HG02885 (cell line): ENCODE results near the gene DDX54.

Experiments
- ATAC-seq: cut with Tn5 transposase; IDR thresholded peaks from one replicate; pipeline ENCODE4 v1.9.1; 2021; ENCODE audit warnings: mild to moderate bottlenecking; ENCODE audit not compliant: unreplicated experiment, poor library complexity

Gene DDX54

DNA sequence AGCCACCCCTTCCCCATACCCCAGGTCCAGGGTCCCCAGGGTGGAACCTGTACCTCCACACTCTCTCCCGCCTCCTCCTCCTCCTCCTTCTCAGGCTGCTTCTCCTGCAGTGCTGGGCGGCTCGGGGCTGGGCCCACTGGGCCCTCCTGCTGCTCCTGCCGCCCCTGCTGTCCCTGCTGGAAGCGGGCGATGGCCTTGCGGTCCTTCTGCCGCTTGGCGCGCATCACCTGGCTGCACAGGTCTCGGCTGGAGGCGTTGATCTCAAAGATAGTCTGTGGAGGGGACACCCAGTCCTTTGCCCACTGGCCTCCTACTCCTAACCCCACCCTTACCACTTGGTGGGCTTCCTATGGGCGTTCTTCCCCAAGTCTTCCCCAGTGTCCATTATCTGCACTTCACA, 21.3 kb downstream of the DDX54 start:
- ATAC-seq, result no peak

DNA sequence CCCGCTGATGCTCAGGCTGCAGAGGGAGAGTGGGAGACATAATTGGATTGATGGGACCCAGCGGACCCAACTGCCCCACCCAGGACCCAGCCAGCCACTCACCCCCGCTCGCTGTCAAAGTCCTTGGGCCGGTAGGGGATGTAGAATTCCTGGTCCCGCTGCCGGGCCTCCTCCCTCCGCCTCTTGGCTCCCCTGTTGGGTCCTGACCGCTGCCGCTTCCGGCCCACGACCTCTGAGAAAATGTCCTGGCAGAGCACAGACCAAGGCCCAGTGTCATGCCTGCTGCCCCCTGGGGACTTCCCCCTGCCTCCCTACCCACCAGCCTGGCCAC, 22.3 kb downstream of the DDX54 start:
- ATAC-seq, result no peak

DNA sequence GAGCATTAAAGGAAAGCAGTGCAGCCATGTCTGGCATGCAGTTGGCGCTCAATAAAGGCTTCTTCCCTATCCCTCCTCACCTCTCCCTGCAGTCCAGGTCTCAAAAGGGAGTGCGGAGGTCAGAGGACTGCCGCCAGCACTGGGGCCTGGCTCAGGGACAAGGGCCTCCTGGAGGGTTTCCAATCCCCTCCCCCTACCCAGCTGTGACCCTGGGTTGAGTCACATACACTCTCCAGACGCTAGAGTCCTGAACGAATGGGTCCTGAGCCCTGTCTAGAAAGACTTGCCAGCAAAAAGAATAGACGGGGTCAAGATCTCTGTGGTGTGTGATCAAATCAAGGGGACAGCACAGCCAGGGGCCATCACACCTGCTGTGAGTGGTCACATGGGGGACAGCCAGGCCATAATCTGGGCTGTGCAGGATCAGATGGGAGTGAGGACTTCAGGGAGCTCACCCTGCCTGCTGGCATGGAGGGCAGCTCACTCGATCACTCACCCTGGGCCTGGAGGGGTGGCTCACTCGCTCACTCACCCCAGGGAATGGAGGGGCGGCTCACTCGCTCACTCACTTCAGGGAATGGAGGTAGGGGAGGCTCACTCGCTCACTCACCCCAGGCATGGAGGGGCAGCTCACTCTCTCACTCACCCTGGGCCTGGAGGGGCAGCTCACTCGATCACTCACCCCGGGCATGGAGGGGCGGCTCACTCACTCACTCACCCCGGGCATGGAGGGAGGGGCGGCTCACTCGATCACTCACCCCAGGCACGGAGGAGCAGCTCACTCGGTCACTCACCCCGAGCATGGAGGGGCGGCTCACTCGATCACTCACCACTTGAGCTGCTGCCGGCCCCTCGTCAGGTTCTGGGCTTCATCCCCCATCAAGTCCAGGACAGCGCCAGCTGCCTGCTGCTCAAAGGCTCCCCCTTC, 22.9 kb downstream of the DDX54 start:
- no peak for ATAC-seq

DNA sequence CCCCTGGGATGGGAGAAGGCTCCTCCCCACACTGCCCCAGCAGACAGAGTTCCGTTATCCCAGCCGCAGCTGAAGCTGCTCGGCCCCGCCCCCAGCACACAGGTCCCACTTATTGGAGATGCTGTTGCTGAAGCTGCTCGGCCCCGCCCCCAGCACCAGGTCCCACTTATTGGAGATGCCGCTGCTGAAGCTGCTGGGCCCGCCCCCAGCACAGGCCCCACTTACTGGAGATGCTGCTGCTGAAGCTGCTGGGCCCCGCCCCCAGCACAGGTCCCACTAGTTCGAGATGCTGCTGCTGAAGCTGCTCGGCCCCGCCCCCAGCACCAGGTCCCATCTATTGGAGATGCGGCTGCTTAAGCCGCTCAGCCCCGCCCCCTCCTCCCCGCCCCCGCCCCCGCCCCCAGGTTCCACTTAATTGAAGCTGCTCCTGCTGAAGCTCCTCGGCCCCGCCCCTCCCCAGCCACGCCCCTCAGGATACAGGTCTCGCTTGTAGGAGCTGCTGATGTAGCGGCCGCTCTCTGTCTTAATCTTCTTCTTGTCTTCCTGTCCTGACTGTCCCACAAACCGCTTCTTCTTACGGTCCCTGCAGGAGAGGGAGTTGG, 23.8 kb downstream of the DDX54 start:
- no peak for ATAC-seq

DNA sequence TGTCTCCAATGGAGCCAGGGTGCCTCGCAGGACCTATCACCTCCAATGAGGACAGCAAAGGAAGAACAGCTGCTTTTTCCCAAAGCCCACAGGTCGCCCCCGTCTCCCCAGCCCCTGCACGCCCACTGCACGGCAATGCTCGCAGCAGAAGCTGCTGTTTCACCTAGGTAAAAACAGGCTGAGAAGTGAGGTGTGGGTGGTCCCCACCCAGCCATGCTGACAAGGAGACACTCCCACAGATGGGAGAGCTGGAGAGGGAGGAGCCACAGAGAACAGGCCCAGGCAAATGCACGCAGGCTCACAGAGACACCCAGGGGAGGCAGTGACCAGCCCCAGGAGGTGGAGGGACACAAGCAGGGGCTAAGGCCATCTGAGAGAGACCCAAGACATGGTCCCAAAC, 25.3 kb downstream of the DDX54 start:
- no peak for ATAC-seq

DNA sequence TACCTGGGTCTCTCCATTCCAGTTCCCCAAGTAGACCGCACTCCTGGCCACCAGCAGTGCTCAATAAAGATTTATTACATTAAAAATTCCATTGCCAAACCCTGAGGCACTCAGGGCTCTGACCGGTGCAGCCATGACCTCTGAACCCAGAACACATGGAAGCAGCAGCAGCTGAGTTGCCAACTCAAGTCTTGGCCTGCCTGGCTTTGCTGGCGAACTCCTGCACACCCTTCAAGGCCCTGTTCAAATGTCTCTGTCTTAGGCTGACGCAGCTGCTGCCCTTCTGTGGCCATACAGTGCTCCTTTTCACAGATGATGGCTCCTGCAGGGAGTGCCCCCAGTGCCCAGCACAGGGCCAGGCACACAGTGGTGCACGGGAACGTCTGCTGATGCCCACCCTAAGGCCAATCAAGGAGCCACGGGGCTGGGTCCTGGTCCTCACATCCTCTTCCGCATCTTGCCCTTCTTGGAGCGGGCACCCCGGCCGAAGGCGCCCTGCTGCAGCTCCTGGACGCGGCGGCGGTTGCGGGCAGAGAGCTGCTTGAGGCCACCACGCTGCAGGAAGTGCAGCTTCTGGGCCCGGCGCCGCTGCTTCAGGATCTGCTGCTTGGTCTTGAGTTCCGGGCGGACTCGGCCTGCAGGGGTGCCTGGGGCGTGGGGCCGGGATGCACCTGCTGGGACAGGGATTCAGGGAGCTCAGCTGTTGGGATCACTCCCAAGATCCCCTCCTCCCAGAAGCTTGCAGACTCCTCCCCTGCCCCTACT, 26.7 kb downstream of the DDX54 start:
- no peak for ATAC-seq

DNA sequence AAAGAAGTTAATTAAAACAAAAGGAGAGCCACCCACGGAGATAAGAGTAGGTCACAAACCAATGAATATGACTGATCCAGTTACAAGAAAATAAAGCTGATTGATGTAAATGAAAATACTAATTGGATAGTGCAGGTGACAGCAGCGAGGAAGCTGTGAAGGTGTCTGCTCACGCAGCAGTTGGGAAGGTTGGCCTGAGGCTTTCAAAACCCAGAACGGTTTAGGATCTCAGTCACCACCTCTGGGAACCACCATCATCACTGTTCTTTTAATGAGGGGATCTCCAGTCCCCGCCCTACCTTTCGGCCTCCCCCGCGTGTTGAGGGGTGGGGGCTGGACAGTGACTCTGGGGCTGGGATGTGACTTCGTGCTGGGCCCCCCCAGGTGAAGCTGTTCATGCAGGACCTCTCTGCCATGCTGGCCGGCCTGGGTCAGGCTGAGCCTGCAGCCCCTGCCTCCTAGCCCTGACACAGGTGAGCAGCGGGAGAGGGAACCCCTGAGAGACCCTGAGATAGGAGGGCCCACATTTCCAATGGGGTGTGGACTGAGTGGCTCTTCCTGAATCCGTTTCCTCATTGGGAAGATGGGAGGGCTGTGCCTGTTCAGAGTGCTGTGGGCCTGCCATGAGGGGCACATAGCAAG, 27.9 kb downstream of the DDX54 start:
- ATAC-seq, result no peak

DNA sequence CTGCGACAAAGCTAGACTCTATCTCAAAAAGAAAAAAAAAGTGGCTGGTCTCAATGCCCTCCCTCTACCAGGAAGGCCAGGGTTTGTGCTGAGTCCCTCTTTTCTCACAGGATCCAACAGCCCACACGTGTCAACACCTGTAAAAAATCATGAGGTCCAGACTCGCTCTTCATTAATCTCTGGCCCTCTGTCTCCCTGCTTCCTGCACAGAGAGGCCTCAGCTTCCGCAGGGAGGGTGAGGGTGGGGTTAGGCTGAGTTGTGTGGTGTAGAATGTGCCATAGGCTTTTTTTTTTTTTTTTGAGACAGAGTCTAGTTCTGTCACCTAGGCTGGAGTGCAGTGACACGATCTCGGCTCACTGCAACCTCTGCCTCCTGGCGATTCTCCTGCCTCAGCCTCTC, 29.6 kb downstream of the DDX54 start:
- no peak for ATAC-seq

DNA sequence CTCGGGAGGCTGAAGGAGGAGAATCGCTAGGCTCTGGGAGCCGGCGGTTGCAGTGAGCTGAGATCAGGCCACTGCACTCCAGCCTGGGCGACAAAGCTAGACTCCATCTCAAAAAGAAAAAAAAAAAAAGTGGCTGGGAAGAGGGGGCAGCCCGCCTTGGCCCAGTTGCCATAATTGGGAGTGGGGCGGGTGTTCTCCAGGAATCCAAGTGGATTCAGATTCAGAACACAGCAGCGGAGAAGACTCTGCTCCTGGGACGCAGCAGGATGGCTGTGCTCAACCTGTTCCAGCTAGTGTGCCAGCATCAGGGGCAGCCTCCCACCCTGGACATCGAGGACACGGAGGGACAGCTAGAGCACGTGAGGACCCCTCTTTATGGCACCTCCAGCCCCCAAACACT, 30.2 kb downstream of the DDX54 start:
- ATAC-seq, result no peak

DNA sequence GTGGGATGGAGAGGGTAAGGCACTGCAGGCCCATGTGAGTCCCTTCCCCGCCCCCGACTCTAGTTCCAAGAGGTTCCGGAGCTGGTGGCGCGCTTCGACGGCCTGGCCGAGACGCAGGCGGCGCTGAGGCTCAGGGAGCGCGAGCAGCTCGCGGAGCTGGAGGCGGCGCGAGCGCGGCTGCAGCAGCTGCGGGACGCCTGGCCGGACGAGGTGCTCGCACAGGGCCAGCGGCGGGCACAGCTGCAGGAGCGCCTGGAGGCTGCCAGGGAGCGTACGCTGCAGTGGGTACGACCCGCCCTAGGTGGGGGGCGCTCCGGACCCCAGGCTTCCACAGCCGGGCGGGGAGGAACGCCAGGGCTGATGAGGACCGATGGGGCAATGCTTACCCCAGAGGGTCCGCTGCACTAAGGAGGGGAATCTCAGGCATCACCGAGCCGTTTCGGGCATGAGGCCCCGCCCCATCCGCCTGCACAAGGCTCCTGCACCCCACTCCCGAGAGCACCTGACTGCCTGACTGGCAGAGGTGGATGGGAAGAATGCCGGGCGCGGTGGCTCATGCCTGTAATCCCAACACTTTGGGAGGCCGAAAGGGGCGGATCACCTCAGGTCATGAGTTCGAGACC, 30.8 kb downstream of the DDX54 start:
- ATAC-seq, result no peak

DNA sequence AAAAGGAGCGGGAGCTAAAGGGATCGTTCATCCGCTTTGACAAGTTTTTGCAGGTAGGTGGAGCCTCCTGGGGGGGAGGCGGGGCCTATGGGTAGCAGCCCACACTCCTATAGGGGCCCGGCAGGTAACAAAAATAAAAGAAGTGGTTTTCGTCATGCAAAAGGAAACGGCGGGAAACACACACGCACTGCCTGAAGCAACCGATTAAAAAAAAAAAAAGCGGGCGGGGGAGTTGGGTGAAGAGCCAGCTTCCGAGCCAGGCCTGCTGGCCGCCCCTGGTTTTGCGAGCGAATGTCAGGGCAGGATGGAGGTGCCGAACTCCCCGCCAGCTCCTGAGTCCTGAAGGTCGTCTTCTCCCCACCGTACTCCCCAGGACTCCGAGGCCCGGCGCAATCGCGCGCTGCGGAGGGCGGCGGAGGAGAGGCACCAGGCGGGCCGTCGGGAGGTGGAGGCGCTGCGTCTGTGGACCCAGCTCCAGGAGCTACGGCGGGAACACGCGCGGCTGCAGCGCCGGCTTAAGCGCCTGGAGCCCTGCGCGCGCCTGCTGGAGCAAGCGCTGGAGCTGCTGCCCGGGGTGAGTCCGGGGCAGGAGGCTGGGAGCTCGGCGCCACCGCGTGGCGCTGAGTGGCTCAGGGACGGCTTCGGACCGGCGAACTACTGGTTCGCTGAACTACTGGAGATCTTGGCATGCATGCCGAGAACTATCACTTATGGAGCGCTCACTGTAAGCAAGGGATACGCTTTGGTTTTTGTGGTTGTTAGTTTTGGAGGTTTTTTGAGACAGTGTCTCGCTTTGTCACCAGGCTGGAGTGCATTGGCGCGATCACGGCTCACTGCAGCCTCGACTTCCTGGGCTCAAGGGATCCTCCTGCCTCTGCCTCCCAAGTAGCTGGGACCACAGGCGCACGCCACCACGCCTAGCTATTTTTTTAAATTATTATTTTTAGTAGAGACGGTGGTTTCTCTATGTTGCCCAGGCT, 32.2 kb downstream of the DDX54 start:
- peak; percentile 57 for ATAC-seq

DNA sequence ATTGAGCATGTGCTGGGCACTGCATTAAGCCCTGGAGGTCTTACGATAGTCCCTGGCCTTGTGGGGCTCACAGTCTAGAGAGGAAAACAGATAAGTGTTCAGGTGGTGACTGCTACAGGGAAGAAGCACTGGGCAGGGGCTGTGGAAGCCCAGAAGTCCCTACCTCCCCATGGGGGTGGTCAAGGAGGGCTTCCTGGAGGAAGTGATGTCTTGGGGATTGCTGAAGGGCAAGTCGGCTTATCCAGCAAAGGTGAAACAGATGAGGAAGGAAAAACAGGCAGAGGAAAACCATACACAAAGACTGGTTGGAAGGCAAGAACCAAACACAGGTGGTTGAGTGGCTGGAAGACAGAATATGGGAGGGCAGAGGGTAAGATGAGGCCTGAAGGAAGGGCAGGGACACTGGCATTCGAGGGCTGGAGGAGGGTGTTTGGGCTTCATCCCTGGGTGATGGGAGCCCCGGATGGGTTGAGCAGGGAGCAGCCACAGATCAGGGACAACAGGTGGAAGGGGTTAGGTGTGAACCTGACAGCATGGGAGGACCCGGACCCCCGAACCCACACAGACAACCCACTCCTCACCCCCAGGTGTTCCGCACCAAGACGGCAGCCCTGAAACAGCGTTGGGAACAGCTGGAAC, 33.0 kb downstream of the DDX54 start:
- ATAC-seq, result no peak

DNA sequence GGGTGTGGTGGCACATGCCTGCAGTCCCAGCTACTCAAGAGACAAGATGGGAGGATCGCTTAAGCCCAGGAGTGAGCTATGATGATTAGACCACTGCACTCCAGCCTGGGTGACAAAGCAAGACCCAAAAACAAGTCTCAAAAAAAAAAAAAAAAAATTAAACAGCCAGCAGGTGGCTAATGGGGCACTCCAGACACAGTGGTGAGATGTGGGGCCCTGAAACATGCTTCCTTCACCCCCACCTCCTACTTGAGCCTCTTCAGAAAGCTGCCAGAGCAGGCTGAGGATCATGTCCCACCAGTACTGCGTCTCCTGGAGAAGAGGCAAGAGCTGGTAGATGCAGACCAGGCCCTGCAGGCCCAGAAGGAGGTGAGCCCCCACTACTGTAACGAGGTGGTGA, 33.6 kb downstream of the DDX54 start:
- no peak for ATAC-seq

DNA sequence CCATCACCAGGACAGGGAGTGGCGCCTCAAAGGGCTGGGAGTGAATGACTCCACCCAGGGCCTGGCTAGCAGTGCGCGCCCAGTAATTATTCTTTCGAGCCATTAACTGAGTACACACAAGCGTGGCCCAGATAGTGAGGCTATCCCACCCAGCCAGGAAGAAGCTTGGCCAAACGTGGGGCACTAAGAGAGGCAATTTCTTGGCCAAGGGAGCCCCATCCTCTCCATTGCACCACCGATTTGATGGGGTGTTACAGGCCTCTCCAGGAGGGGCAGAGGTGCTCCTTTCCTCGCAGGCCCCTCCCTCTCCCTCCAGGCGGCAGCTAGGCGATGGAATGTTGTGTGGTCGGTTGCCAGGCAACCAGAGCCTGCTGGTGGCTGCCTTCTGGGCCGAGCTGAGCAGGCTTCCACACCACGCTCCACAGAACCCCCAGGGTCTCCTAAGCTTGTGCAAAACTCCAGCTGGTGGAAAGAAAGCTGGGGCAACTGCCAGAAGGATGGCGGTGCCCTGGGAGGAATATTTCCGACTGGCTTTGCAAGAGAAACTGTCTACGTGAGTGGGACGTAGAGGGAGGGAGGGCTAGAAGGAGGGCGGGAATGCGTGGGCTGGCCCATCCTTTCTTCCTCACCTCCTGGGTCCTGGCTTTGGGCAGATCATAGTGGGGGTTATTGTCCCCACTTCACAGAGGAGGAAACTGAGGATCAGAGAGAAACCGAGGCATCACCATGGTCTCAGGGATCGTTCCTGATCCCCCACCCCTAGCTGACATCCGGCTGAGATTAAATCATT, 35.7 kb downstream of the DDX54 start, which contains the start of gene CFAP73:
Gene CFAP73 (plus strand): TSS at position 364 of the 790 bp plus-strand sequence. CDS start 134 bp downstream, at position 498.
- no peak for ATAC-seq

DNA sequence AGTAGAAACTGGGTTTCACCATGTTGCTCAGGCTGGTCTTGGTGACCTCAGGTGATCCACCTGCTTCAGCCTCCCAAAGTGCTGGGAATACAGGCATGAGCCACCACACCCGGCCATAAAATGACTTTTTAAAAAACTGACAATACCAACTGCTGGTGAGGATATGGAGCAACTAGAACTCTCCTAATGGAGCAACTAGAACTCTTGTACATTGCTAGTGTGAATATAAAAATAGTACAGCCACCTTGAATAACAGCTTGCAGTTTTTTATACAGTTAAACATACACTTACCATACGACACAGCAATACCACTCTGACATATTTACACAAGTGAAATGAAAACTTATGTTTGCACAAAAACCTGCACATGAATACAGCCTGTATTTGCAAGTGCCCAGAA, 38.3 kb downstream of the DDX54 start:
- ATAC-seq, result no peak

DNA sequence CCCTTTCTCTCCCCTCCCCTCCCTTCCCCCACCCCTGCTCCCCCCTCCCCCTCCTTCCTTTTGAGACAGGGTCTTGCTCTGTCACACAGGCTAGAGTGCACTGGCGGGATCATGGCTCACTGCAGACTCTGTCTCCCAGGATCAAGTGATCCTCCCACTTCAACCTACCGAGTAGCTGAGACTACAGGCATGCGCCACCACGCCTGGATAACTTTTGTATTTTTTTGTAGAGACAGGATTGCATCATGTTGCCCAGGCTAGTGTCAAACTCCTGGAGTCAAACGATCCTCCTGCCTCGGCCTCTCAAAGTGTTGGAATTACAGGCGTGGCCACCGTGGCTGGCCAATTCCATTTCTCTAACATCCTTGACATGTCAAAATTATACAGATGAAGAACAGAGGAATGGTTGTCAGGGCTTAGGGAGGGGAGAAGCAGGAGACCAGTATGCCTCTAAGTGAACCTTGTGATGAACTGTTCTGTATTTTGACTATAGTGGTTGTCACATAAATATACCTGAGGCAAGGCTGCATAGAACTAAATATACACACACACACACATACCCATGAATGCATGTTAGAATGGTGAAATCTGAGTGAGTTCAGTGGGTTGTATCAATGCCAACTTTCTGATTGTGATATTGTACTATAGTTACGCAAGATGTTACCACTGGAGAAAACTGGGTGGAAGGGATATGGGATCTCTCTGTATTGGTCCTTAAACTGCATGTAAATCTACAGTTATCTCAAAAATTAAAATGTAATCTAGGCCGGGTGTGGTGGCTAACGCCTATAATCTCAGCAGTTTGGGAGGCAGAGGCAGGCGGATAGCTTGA, 39.3 kb downstream of the DDX54 start:
- ATAC-seq, result no peak

DNA sequence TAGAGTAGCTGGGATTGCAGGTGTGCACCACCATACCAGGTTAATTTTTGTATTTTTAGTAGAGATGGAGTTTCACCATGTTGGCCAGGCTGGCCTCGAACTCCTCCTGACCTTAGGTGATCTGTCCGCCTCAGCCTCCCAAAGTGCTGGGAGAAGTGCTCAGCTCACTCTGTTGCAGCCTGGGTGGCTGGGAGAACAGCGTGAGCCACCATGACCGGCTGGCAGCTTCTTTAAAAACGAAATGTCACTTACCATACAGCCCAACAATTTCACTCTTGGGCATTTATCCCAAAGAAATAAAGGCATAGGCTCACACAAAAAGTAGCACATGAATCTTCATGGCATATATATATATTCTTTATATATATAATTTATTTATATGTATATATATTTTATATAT, 40.5 kb downstream of the DDX54 start:
- ATAC-seq, result no peak
